Cortex of kidney (tissue), 1 donor: ENCODE measurements around the gene EFNA1.

Experiments
- DNase-seq: peaks from one replicate; lab custom pipeline; 2025; lab: John Stamatoyannopoulos, UW

The EFNA1 gene

DNA sequence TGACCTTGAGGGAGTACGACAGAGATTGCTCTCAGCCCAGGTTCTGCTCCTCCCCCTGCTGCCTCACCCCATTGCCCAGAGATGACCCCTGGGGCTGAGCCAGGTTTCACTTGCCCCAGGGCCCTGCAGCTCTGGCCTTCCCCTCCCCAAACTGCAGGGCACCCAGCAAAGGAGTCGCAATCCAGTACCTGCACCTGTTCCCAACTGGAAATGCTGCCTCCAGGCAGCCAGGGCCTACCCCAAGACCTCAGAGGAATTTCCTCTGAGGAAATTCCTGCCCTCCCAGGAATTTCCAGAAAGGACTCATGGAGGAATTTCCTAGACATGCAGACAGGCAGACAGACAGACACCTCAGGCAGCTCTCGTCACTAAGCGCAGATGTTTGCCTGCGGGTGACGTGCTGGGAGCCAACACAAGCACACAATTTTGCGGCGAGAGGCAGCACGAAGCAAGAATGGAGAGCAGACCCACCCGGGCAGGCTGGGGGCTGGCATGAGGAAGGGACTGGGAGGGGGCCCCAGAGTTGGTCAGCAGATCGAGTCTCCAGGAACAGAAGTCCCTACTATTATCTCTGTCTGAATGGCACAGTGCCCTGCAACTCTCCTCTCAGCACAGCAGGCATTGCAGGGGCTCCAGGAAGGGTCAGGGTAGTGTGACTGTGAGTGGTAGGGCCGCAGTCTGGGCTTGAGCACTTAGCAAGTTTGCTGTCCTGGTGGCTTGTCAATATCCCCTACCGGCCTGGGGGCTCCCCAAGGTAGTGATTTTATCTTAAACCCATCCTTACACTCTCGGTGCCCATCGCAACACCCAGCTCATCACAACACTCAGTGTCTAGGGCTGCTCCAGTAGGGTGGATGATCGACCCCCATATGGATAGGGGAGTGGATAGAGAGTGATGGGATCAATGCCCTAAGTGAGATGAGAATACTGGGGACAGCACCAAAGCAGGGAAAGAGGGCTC lies 2.9 kb upstream of the EFNA1 start:
- no peak for DNase-seq

DNA sequence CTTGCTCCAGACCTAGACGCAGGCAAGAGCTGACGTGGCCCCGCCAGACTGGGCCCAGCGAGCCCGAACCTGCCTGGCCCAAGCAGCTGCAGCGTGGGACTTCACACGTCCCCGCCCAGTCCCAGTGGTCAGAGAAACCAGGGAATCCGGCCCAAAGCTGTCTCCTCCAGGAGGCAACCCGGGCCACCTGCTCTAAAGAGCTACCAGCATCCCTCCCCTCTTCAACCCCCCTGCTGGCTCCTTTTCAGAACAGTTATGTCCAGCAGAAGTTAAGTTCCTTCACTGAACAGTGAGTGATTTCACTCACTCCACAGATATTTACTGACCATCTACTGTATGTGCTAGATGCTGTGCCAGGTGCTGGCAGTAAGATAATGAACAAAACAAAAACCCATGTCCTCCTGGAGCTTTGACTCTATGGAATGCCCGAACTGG lies 2.1 kb upstream of the EFNA1 start:
- DNase-seq = no peak

DNA sequence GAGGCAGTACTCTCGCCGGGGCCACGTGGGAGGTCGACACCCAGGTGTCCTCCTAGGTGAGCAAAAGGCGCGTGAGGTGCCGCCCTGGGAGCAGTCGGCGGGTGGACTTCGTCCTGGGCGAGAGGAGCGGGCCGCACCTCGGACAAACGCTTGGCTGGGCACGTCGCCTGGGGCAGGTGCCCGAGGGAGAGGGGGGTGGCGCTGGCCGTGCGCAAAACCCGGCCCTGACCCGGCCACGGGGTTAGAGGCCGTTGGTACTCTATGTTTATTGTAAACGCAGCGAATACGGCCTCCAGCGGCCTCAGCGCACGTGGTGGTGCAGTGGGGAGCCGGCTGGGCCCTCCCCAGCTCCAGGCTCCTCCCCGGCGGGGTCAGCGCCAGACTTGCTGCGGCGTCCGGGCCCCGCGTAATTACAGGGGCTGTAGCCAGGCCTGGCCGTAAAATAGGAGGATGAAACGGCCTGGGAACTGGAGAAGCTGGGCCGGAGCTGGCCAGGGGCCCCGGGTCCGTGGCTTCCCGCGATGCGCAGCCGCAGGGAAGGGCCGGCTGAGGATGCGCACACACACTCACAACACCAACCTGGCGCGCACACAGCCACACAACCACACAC lies 1.6 kb upstream of the EFNA1 start:
- no peak for DNase-seq

DNA sequence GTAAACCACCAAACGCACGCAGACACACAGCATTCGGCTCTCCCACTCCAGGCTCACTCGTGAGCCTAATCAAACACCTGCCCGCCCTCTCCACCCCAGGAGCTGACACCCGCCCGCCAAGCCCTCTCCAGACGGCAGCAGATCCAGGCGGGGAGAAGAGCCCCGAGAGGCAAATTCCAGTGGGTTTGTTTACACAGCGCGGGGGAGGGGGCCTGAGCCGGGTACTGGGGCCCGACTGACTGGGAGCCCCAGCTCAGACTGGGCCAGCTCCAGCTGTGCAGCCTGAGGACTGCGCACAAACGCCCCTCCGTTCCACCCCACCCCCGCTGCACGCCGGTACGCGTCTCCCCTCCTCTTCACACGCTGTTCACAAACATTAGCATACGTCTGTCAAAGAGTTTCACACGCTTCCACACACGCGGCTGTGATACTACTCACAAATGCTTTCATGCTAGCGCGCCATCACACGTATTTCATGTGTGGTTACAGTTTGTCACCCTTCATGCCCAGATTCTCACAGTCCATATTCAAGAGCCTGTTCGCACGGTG lies 1.0 kb upstream of the EFNA1 start:
- no peak for DNase-seq

DNA sequence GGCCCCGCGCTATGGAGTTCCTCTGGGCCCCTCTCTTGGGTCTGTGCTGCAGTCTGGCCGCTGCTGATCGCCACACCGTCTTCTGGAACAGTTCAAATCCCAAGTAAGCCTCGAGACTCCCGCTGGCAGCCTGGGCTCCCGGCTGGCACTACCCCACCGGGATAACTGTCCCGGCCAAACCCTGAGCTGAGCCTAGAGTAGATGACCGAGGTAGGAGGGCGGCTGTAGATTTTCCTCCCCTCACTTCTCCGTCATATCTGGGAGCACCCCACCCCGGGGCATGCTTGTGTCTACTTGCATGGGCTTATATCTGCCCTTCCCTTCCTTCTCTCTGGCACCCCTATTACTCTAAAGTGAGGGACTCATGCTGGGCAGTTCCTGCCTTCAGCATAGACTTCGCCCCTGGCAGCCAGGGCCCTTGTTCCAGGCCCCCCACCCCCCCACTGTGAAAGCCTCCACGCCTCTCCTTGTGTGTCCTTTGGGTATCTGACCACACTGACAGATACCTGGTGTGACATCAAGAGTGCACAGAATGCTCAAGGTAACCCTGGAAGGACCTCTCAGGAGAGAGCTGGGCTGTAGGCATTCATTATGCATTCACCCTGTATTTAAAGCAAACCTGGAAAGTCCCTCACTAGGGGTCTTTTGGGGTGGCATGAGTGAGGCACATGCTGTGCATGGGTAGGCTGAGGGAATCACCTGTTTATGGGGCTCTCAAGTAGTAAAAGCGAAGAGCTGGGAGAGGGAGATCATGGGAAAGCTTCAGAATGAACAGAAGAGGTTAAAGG lies 485 bp downstream of the EFNA1 start:
- DNase-seq = no peak

DNA sequence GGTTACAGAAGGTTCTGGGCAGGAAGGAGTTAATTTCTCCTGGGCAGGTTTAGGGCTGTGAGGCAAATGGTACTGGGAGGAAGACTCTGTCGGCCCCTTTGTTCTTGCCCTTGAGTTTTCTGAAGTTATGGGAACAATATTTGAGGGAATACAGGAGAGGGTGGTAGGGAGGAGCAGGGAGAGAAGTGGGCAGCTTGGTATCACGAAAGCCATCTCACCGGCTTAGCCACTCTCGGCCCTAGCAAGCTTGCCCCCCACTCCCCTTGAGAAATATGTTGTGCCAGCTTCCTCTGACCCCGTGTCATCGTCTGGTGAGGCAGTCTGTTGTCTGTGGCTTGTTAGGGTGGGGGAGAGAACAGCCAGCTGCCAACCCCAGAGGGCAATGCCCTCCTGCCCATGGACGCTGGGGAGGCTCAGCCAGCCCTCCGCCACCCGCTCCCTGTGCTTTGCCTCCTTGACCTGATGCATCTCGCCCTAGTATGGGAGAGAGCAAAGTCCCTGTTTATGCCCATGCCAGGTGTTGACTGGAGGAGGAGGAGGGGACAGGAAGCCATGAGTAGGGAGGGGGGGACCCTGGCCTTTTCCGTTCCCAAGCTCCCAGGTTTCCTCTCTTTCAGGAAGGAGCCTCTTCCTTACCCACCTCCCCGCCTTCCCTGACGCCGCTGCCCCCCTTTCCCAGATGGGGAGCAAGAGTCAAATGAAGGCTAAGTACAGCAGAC lies 1.2 kb downstream of the EFNA1 start:
- DNase-seq = no peak

DNA sequence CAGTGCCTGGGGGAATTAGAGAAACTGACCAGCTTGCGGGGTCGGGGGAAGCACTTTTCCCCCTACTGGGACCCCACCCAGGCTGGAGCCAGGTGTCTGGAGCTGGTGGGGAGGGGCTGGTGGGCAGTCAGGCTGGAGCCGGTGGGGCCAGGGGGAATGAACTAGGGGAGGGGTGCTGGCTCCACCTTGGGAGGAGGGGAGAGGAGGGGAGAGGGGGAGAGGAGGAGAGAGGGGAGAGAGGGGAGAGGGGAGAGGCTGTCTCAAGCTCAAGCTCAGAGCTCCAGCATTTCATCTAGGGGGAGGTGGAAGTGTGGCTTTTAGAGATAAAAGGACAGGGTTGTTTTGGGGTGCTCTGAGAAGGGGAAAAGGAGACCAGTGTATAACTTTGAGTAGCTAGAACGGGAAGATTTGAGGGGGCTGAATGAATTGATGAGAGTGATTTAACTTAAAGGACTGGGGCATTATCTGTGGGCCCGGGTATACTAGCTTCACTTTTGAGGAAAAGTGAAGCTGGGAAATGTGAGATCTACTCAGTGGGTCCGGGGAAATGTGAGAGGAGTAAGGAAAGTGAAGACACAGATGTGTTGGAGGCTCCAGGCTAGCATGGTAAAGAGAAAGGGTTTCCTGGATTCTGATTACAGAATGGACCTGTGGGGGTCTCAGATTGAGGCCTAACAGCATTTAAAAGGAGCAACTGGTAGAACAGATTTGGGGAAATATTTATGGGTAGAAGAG lies 2.8 kb downstream of the EFNA1 start:
- no peak for DNase-seq

DNA sequence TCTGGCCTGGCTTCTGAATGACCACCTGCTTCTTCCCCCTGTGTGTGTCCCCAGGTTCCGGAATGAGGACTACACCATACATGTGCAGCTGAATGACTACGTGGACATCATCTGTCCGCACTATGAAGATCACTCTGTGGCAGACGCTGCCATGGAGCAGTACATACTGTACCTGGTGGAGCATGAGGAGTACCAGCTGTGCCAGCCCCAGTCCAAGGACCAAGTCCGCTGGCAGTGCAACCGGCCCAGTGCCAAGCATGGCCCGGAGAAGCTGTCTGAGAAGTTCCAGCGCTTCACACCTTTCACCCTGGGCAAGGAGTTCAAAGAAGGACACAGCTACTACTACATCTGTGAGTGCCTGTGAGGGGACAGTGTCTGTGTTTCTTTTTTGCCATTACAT lies 3.6 kb downstream of the EFNA1 start:
- no peak for DNase-seq

DNA sequence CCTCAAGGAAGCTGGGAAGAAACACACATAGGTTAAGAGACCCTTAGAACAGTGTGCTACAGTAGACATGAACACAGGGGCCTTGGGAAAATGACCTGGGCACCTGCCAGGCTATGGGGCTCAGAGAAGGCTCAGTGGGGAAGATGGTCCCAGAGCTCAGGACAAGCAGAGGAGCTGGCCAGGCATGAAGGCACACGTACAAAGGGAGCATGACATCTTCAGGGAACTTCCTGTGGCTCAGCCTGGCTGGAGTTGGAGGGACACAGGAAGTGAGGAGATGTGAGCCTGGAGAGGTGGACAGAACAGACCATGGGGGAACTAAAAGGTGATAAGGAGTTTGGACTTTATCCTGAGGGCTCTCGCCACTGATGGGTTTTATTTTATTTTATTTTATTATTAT lies 4.2 kb downstream of the EFNA1 start:
- DNase-seq = no peak

DNA sequence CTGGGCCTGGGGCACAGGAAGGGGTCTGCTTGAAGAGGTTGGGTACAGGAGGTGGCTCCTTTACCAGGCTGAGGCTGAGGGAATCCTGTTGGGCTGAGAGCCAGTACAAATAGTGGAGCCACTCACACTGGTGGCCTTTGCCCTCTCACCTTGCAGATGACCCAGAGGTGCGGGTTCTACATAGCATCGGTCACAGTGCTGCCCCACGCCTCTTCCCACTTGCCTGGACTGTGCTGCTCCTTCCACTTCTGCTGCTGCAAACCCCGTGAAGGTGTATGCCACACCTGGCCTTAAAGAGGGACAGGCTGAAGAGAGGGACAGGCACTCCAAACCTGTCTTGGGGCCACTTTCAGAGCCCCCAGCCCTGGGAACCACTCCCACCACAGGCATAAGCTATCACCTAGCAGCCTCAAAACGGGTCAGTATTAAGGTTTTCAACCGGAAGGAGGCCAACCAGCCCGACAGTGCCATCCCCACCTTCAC lies 6.2 kb downstream of the EFNA1 start:
- DNase-seq = no peak

DNA sequence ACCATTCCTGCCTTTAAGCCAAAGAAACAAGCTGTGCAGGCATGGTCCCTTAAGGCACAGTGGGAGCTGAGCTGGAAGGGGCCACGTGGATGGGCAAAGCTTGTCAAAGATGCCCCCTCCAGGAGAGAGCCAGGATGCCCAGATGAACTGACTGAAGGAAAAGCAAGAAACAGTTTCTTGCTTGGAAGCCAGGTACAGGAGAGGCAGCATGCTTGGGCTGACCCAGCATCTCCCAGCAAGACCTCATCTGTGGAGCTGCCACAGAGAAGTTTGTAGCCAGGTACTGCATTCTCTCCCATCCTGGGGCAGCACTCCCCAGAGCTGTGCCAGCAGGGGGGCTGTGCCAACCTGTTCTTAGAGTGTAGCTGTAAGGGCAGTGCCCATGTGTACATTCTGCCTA lies 6.6 kb downstream of the EFNA1 start:
- no peak for DNase-seq

DNA sequence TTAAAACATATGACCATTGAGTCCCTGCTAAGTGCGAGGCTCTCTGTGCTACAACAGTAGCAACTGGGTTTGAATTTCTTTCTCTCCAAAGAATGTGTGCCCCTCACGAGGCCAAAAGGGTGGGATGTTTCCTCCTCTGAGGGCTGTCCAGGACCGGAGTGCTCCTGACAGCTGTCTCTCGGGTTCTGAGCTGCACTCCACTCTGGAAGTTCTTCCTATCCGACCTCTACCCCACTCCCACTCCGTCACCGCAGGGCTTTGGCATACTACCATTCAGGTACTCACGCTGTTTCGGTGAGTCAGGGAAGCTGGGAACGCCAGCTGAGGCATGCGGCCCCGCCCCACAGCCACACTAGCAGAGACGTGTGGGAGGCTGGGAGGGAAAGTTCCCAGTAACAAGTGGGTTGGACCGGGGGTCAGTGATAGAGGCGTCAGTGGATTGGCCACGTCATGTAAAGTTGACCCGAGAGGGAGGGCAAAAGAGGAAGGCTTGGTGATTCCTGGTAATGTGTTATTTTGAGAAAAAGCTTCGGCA lies 7.3 kb downstream of the EFNA1 start:
- DNase-seq = no peak

DNA sequence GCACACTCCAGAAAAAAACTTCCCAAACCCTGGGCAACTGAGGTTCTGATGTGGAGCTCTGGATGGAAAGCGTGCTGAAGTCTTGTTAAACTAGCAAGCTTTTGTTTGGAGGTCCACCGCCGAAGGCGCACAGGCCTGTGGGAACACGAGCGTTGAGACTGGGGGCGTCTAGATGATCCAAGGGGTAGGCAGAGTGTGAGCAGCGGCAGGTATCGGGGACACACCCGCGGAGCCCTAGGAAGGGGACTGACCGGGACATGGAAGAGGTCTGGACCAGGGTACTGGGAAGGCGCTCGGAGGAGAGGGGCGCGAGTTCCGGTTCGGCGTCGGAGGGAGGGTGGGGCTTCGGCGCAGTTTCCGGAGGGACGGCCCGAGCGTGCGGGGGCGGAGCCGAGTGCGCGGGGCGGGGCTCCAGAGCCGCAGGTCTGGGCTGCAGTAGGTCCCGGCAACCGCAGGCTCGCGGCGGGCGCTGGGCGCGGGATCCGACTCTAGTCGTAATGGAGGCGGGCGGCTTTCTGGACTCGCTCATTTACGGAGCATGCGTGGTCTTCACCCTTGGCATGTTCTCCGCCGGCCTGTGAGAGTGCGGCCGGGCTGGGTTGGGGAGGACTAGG lies 7.8 kb downstream of the EFNA1 start, which contains the start of gene SLC50A1:
SLC50A1 (plus strand) TSS at position 438 of the 614 bp plus-strand sequence; CDS start at position 498, 60 bp downstream.
- no peak for DNase-seq

DNA sequence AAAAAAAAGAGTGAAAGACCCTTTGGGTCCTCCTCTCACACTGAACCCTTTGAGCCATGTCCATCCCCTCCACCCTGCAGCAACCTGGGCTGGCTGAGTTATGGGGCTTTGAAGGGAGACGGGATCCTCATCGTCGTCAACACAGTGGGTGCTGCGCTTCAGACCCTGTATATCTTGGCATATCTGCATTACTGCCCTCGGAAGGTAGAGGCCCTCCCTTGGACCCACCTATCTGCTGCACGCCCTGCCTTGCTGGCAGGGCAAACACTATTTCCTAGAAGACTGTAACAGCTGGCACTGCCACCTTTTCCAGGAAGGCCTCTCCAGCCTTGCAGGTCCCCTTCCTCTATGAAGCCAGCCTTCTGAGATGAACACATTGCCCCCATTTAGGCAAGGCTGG lies 9.1 kb downstream of the EFNA1 start:
- DNase-seq = no peak

DNA sequence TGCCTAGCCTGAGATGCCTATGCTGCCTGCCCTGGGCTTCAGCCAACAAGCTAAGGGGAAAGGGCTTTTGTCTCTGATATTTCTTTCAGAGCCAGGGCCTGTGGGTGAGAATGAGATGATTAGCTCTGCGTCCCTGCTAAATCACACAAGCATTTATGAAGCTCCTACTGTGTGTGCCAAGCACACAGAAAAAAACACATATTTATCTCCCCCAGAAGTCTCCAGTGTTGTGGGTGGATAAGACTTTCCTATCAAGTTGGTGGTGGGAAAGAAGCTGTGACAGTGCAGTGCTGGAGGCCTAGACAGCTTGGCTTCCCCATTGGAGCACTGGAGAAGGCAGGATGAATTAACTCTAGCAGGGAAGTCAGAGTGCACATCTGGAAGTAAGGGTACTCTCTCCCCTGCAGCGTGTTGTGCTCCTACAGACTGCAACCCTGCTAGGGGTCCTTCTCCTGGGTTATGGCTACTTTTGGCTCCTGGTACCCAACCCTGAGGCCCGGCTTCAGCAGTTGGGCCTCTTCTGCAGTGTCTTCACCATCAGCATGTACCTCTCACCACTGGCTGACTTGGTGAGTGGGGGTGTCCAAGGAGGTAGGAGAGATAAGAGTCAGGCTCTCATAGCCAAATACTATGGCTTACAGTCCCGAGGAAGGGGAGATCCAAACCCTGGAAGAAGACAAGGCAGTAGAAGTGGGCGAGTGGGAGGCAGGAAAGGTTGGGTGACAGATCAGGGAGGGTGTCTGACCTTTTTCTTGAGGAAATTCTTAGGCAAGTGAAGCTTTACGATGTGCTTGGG lies 9.7 kb downstream of the EFNA1 start:
- DNase-seq = no peak

DNA sequence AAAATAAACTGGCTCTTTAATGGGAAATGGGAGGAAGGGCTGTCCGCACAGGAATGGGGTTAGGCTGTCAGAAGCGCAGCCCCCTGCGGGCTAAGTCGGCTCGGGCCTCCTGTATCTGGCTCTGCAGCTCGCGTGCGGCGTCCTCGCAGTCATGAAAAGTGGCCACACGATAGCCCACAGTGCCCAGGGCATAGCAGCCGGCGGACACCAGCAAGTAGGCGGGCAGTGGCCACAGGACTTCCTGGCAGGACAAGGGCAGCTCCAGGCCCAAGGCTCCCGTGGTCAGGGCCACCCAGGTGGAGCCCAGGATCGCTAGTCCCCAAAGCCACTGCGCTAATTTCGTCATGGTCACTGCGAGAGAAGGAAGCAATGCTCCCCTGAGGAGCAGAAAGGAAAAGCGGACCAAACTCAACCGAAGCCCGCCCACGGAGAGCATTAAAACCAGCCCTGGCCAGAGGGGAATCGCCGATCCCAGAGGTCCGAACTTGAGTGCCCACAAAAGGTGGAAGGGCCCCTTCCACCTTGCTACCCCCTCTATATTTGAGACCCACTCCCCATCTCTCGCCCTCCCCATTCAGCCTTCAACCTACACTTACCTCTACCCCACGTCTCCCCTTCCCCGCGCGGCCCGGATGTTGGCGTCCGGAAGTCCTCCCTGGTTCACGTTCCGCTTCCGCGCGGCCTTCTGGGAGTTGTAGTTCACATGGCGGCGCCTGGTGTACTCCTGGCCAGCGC lies 12.4 kb downstream of the EFNA1 start, which contains the start of gene DPM3:
DPM3 (minus strand) TSS at position 637 of the 735 bp plus-strand sequence; CDS start at position 346, 291 bp downstream.
- no peak for DNase-seq

DNA sequence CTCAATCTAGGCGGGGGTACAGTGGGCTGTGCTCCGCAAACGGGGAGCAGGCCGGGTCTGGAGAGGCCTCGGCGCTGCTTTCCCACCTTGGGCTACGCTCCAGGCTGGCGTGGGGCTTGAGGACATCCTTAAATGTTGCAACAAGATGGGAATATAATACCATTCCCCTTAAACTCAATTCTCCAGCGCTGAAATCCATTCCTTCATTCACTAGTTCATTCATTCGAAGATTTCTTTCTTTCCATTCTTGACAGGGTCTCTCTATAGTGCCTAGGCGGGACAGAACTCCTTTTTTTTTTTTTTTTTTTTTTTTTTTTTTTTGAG lies 12.9 kb downstream of the EFNA1 start:
- DNase-seq = no peak

DNA sequence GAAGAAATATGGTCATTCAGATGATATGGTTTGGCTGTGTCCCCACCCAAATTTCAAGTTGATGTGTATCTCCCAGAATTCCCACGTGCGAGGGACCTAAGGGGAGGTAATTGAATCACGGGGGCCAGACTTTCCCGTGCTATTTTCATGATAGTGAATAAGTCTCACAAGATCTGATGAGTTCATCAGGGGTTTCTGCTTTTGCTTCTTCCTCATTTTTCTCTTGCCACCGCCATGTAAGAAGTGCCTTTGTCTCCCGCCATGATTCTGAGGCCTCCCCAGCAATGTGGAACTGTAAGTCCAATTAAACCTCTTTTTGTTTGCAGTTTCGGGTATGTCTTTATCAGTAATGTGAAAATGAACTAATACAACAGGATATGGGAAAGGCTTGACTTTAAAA lies 14.1 kb downstream of the EFNA1 start:
- no peak for DNase-seq
